ENCODE results near the gene ZFPM1.

The ZFPM1 gene

GRCh38 chr16:88448461-88449266, 4.4 kb upstream of the ZFPM1 start:
- no peak for DNase-seq (ENCODE audit: low read depth)

DNA sequence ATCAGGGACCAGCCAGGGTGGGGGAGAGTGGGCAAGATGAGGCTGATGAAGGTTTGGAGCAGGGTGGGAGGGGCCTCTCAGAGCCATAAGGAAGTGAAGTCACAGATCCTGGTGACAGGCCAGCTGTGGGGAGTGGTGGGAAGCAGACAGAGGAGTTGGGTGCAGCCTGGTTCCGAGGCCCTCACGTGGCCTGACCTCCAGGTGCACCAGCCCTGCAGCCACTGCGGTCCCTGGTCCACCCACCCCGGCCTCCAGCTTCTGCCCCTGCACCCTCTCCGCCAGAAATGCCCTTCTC, 3.9 kb upstream of the ZFPM1 start:
- DNase-seq (ENCODE audit: low read depth) = no peak

GRCh38 chr16:88451586-88452481, 1.2 kb upstream of the ZFPM1 start:
- no peak for DNase-seq (ENCODE audit: low read depth)

DNA sequence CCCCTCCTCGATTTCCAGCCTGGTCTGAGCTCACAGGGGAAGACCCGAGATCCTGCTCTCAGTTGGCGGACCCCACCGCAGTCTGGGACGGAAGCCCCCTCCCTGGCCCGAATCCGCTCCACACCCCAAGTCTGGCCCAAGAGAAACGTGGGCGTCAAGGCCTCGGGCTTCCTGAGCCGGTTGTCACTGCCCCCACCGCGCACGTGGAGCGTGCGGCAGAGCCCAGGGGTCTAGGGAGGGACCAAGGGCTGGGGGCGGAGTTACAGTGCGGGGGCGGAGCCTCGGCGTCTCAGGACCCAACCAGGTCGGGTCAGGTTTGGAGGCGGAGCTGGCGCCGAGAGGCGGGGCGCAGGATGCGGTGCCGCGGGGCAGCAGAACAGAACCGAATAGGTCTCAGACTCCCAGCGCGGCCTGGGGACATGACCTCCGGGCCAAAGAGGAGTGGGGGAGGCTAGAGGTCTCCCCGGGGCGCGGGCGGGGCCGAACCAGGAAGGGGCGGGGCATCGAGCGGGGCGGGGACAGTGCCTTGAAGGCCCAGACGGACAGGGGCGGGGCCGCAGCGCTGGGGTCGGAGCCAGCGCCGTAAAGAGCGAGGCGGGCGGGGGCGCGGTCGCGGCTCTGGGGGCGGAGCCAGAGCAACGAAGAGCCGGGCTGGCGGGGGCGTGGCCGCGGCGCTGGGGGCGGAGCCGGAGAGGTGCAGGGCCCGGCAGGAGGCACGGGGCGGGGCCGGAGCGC, 431 bp upstream of the ZFPM1 start:
- peak; percentile 99 for DNase-seq (ENCODE audit: low read depth)

DNA sequence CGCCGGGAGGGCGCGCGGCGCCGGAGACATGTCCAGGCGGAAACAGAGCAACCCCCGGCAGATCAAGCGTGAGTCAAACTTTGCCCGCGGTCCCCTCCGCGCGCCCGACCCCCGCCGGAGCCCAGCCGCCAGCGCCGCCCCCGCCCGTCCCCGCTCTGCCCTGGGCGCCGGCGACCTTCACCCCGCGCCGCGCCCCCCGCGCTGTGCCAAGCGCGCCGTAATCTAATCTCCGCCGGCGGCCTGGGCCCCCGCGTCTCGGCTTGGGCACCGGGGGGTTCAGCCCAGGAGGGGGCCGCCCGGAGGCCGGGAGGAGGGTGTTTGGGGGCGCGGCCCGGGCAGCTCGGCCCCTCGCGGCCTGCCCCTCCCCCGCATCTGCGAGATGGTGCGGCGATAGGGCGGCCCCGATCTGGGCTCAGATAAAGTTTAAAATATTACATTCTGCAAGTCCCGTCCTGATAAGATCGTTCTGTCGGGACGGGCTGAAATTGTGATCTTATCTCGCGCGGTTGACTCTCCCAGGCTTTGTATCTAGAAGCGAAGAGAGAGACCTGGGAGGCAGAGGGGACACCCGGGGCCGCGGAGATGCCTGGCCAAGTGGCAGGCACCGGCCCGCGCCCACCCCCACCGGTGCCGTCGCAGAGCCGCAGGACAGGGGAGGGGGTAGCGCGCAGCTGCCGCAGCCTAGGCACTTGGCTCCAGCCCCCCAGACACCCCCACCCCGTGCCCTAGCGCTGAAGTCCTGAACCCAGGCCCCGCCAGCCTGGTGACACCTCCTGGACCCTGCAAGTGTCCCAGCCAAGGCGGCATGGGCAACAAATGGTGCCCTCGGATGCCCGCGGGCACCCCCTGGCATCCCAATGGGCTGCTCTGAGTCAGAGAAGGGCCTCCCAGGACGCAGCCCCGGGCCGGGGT, 787 bp downstream of the ZFPM1 start:
- peak; percentile 33 for DNase-seq (ENCODE audit: low read depth)

DNA sequence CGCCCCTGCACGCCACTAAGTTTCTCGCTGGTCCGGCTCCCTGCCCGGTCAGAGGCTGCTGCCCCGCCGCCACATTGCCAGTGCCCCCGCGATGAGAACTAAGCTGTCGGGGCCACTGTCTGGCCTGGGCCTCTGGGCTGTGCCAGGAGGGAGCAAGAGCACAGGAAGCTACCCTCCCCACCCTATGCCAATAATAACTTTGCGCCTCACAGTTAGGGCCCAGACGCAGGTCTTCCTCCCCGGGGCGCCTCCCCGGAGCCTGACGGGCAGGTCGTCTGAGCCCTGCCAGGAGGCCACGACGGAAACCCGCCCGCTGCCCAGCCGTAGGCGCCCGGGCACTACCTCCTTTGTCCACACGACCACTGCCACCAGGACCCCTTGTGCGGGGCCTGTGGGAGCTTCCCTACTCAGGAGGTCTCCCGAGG, 1.5 kb downstream of the ZFPM1 start:
- peak; percentile 32 for DNase-seq (ENCODE audit: low read depth)

GRCh38 chr16:88455610-88456355, 2.7 kb downstream of the ZFPM1 start:
- peak; percentile 67 for DNase-seq (ENCODE audit: low read depth)

DNA sequence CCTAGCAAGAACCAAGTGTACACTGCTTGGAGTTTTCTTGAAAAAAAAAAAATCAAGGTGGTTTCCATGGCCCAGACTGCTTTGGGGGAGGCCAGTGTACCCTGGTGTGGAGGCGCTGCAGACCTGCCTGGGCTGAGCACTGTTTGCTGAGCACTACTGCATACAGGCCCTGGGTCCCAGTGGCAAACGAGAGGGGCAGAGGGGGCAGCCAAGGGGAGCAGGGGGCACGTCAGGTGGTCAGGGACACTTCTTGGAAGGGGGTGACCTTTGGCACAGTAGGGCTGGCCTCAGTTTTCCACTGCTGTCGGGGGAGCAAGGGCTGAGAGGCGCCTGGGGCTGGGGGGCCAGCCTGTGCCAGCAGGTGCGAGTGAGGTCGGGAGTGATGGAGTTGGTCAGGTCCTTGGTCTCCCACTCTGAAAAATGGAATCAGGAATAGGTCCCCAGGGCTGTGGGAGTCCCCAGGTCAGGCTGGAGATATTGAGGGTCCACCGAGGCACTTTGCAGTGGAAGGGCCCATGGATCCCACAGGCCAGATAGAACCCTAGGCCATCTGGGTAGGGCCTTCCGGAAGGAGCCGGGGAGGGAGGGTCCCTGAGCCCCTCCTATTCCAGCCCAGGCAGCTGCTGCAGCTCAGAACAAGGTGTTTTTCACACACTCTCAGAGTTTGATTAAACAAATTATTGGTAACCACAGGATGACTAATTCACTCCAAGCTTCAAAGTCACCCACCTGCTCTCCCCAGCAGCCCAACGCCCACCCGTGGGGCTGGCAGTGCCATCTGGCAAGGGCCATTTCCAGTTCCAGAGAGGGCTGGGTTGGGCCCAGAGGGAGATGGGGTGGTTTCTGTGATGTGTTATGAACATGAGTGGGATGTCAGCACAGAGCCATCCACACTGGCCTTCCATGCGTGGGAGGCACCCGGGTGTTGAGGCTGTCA, 3.5 kb downstream of the ZFPM1 start:
- peak; percentile 70 for DNase-seq (ENCODE audit: low read depth)

- no peak for DNase-seq (ENCODE audit: low read depth)
Observed at GRCh38 chr16:88458039-88458772, 5.1 kb downstream of the ZFPM1 start.

GRCh38 chr16:88458773-88459235, 5.7 kb downstream of the ZFPM1 start:
- DNase-seq (ENCODE audit: low read depth) = no peak

GRCh38 chr16:88459366-88460073, 6.4 kb downstream of the ZFPM1 start:
- DNase-seq (ENCODE audit: low read depth) = no peak

- DNase-seq (ENCODE audit: low read depth) = no peak
Observed at GRCh38 chr16:88460496-88461330, 7.6 kb downstream of the ZFPM1 start.

GRCh38 chr16:88461331-88462269, 8.5 kb downstream of the ZFPM1 start:
- DNase-seq (ENCODE audit: low read depth) = no peak

DNA sequence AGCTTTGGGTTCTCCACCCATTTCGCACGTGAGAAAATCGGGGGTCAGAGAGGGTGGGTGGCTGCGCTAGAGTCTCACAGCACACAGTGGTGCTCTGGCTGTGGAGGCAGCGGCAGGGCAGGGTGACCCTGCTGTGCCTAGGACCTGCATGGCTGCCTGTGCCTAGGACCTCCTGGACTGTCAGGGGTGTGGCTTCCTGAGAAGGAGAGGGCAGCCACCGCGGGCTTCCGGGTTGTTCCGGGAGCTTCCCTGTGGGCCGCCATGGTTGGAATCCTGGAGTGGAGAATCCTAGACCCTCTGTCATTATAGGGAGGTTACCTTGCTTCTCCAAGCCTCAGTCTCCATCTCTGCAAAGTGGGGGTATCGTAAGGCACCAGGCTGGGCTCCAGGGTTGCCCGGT, 9.3 kb downstream of the ZFPM1 start:
- DNase-seq (ENCODE audit: low read depth) = no peak

- DNase-seq (ENCODE audit: low read depth) = no peak
Observed at GRCh38 chr16:88463411-88463810, 10.3 kb downstream of the ZFPM1 start.
